ENCODE data around the gene CLDND1. TPM values are rescaled to one million over a fixed set of nuclear protein-coding genes. Genes with fewer than 3 reads are reported as not detected.

Gene CLDND1
- total and polyA plus RNA-seq, 2 experiments from 2014 or later = 51.3 to 60.7 TPM

GRCh38 chr3:98529856-98530459, 7.3 kb upstream of the CLDND1 start:
- in situ Hi-C loops (cut with MboI) = no loop called here

GRCh38 chr3:98528474-98529346, 6.0 kb upstream of the CLDND1 start:
- H3F3A ChIP-seq (ENCODE audit: insufficient read depth) = no peaks in the 10 kb centered on the region
- H3K9me3 ChIP-seq (ENCODE audit: low read depth) = no peaks in the 10 kb centered on the region
- H2AFZ ChIP-seq = no peak overlapping the region
- no peaks in the 10 kb centered on the region for H3K36me3 ChIP-seq (ENCODE audit: low read depth)
- H4K20me1 ChIP-seq (ENCODE audit: insufficient read depth) = no peaks in the 10 kb centered on the region
- H3K9me2 ChIP-seq (ENCODE audit: insufficient read depth) = no peaks in the 10 kb centered on the region
- 20% methylated on average over 4 of the region's 4 CpGs for WGBS, 2 experiments (ENCODE audit: low coverage in 1 of 2, low lambda C conversion rate in 2 of 2, missing lambda C conversion rate in 2 of 2)
- H3K4me3 ChIP-seq = no peak overlapping the region
- peaks cover 18% of the 10 kb centered on the region; the same call in 1 of the 2 replicates for H3K27me3 ChIP-seq (replicated peaks; ENCODE audit: insufficient read depth)
- in situ Hi-C loops (cut with MboI) = no loop called here
- H3K27ac ChIP-seq = no peak overlapping the region
- TF ChIP-seq EZH2phosphoT487 (IDR thresholded peaks at IDR 0.05; ENCODE audit: insufficient read depth, low read depth) = no peak
- no peak for TF ChIP-seq EZH2 (IDR thresholded peaks at IDR 0.05; ENCODE audit: insufficient read depth, poor library complexity, severe bottlenecking)
- no peaks in the 10 kb centered on the region for H3K4me1 ChIP-seq (ENCODE audit: insufficient read depth)
- no peak overlapping the region for H3K9ac ChIP-seq
- H3K79me2 ChIP-seq (ENCODE audit: insufficient read depth) = no peaks in the 10 kb centered on the region
- DNase-seq = no peak
- no peak overlapping the region for H3K4me2 ChIP-seq (ENCODE audit: unreplicated experiment)

More at GRCh38 chr3:98529856-98530459, 7.3 kb upstream of the CLDND1 start:
- Histone ChIP-seq H3K9me3 (ENCODE audit: low read depth) (no peaks in the 10 kb centered on the region), H3K27ac (no peak overlapping the region), H4K20me1 (ENCODE audit: insufficient read depth) (no peaks in the 10 kb centered on the region), H3K9ac (no peak overlapping the region), H3K4me1 (ENCODE audit: insufficient read depth) (no peaks in the 10 kb centered on the region), H3F3A (ENCODE audit: insufficient read depth) (no peaks in the 10 kb centered on the region), H3K36me3 (ENCODE audit: low read depth) (no peaks in the 10 kb centered on the region), H3K79me2 (ENCODE audit: insufficient read depth) (no peaks in the 10 kb centered on the region), H3K4me2 (ENCODE audit: unreplicated experiment) (no peak overlapping the region), H3K27me3 (replicated peaks; ENCODE audit: insufficient read depth) (peaks cover 18% of the 10 kb centered on the region; the same call in 1 of the 2 replicates), H2AFZ (no peak overlapping the region), H3K4me3 (no peak overlapping the region), H3K9me2 (ENCODE audit: insufficient read depth) (no peaks in the 10 kb centered on the region)
- TF ChIP-seq EZH2 (IDR thresholded peaks at IDR 0.05; ENCODE audit: insufficient read depth, poor library complexity, severe bottlenecking) (no peak), EZH2phosphoT487 (IDR thresholded peaks at IDR 0.05; ENCODE audit: insufficient read depth, low read depth) (no peak)
- WGBS, 2 experiments (ENCODE audit: low coverage in 1 of 2, low lambda C conversion rate in 2 of 2, missing lambda C conversion rate in 2 of 2) = 72 to 76% methylated on average over 8 of the region's 8 CpGs
- no peak for DNase-seq

- H3K9me3 ChIP-seq (ENCODE audit: low read depth) = no peaks in the 10 kb centered on the region
- no peak overlapping the region for H3K27ac ChIP-seq
- H3K79me2 ChIP-seq (ENCODE audit: insufficient read depth) = peaks cover 19% of the 10 kb centered on the region
- H3K4me2 ChIP-seq (ENCODE audit: unreplicated experiment) = no peak overlapping the region
- no peak overlapping the region for H2AFZ ChIP-seq
- H3K36me3 ChIP-seq (ENCODE audit: low read depth) = peaks cover 5% of the 10 kb centered on the region; the same call in 1 of the 2 replicates
- no peak overlapping the region for H3K4me3 ChIP-seq
- in situ Hi-C loops (cut with MboI) = no loop called here
- H3K27me3 ChIP-seq (replicated peaks; ENCODE audit: insufficient read depth) = 0 out of 2 replicates have a peak, but pooled peaks cover 12% of the 10 kb centered on the region
- TF ChIP-seq EZH2 (IDR thresholded peaks at IDR 0.05; ENCODE audit: insufficient read depth, poor library complexity, severe bottlenecking) = no peak
- no peak for TF ChIP-seq EZH2phosphoT487 (IDR thresholded peaks at IDR 0.05; ENCODE audit: insufficient read depth, low read depth)
- H3K4me1 ChIP-seq (ENCODE audit: insufficient read depth) = peaks cover 11% of the 10 kb centered on the region; the same call in 1 of the 2 replicates
- H4K20me1 ChIP-seq (ENCODE audit: insufficient read depth) = no peaks in the 10 kb centered on the region
- DNase-seq = no peak
- H3K9ac ChIP-seq = no peak overlapping the region
- H3F3A ChIP-seq (ENCODE audit: insufficient read depth) = no peaks in the 10 kb centered on the region
- H3K9me2 ChIP-seq (ENCODE audit: insufficient read depth) = no peaks in the 10 kb centered on the region
- 70 to 77% methylated on average over 6 of the region's 6 CpGs for WGBS, 2 experiments (ENCODE audit: low coverage in 1 of 2, low lambda C conversion rate in 2 of 2, missing lambda C conversion rate in 2 of 2)
These were observed 2.8 kb upstream of the CLDND1 start for GRCh38 chr3:98525494-98525893.

- H3K4me3 ChIP-seq = peak overlapping the region; percentile 89
- peaks cover 11% of the 10 kb centered on the region; the same call in 1 of the 2 replicates for H3K4me1 ChIP-seq (ENCODE audit: insufficient read depth)
- peaks cover 47% of the 10 kb centered on the region for H3K79me2 ChIP-seq (ENCODE audit: insufficient read depth)
- no peaks in the 10 kb centered on the region for H4K20me1 ChIP-seq (ENCODE audit: insufficient read depth)
- WGBS, 2 experiments (ENCODE audit: low coverage in 1 of 2, low lambda C conversion rate in 2 of 2, missing lambda C conversion rate in 2 of 2) = 1% methylated on average over 16 of the region's 16 CpGs
- peak overlapping the region; percentile 81 for H2AFZ ChIP-seq
- peak overlapping the region; percentile 82 for H3K27ac ChIP-seq
- peak overlapping the region; percentile 88 for H3K9ac ChIP-seq
- H3K9me2 ChIP-seq (ENCODE audit: insufficient read depth) = no peaks in the 10 kb centered on the region
- H3F3A ChIP-seq (ENCODE audit: insufficient read depth) = no peaks in the 10 kb centered on the region
- peak; percentile 93 for DNase-seq
- TF ChIP-seq EZH2phosphoT487 (IDR thresholded peaks at IDR 0.05; ENCODE audit: insufficient read depth, low read depth) (no peak), EZH2 (IDR thresholded peaks at IDR 0.05; ENCODE audit: insufficient read depth, poor library complexity, severe bottlenecking) (no peak)
- in situ Hi-C loops (cut with MboI) = no loop called here
- H3K9me3 ChIP-seq (ENCODE audit: low read depth) = no peaks in the 10 kb centered on the region
- H3K4me2 ChIP-seq (ENCODE audit: unreplicated experiment) = peak overlapping the region; percentile 85
- H3K27me3 ChIP-seq (replicated peaks; ENCODE audit: insufficient read depth) = no peaks in the 10 kb centered on the region
- H3K36me3 ChIP-seq (ENCODE audit: low read depth) = peaks cover 26% of the 10 kb centered on the region; the same call in 1 of the 2 replicates
These were observed 682 bp downstream of the CLDND1 start for GRCh38 chr3:98521897-98522543.

Measured in GM23248 (cell line).